ENCODE results near the gene HSD3B7.

The HSD3B7 gene

DNA sequence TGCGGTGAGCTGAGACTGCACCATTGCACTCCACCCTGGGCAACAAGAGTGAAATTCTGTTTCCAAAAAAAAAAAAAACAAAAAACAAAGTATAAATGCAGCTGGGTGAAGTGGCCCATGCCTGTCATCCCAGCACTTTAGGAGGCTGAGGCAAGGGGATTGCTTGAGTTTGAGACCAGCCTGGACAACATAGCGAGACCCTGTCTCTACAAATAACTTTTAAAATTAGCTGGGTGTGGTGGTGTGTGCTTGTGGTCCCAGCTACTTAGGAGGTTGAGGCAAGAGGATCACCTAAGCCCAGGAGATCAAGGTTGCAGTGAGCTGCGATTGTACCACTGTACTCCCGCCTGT is 38.2 kb downstream of the HSD3B7 start:
- DNase-seq, result no peak

DNA sequence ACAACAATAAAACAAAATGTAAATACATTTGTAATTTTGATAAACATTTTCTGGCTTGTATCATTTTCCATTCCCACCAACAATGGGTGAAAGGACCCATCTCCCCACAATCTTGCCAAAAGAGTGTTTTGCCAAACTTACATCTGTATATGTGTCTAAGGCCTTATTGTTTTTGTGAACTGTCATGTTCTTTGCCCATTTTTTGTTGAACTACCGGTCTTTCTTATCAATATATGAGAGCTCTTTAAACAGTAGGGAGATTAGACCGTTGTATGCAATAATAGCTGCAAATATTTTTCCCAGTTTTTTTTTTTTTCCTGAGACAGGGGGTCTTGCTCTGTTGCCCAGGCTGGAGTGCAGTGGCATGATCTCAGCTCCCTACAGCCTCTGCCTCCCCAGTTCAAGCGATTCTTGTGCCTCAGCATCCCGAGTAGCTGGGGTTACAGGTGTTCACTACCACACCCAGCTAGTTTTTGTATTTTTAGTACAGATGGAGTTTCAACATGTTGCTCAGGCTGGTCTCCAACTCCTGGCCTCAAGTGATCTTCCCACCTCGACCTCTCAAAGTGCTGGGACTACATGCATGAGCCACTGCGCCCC is 38.7 kb downstream of the HSD3B7 start:
- no peak for DNase-seq

DNA sequence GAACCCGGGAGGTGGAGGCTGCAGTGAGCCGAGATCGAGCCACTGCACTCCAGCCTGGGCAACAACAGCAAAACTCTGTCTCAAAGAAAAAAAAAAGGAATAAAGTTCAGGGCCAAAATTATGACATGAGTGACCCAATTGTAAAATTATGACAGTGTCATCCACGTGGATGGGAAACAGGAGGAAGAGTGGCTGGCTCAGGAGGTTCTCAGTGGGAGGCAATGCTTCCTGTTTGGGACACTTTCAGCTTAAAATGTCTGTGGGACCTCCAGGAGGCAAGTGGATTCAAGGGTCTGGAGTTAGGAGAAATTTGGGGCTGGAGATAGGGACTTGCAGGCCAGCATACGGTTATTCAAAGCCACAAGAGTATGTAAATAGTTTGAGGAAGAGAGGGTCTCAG is 40.3 kb downstream of the HSD3B7 start:
- DNase-seq, result no peak

DNA sequence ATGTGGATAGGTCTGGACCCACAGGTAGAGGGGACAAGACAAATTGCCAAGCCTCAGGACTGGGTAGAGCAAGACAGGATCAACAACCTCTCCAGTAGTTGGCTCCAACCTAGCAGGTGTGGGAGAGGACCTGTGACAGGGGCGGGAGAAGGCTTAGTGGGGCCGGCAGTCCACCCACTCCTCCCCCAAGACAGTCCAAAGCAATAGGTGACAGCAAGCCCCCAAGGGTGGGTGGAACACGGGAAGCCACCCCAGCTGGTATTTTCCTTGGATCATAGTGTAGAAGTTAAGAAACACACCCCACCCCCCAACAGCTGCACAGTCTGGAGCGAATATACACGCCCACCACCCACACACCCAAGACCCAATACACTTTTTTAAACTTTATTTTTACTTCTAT is 44.3 kb downstream of the HSD3B7 start:
- DNase-seq, result no peak

DNA sequence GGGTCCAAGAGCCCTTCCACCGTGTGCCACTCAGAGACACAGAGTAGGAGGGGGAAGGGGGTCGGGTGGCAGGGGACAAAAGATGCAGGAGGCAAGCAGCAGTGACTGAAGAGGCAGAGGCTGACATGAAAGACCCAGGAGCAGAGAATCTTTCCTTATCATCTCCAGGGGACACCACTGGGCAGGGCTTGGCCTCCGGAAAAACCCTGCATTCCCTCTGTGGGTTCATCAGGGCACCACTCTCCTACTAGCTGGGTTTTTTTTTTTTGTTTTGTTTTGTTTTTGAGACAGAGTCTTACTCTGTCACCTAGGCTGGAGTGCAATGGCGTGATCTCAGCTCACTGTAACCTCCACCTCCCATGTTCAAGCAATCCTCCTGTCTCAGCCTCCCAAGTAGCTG is 46.3 kb downstream of the HSD3B7 start:
- no peak for DNase-seq

DNA sequence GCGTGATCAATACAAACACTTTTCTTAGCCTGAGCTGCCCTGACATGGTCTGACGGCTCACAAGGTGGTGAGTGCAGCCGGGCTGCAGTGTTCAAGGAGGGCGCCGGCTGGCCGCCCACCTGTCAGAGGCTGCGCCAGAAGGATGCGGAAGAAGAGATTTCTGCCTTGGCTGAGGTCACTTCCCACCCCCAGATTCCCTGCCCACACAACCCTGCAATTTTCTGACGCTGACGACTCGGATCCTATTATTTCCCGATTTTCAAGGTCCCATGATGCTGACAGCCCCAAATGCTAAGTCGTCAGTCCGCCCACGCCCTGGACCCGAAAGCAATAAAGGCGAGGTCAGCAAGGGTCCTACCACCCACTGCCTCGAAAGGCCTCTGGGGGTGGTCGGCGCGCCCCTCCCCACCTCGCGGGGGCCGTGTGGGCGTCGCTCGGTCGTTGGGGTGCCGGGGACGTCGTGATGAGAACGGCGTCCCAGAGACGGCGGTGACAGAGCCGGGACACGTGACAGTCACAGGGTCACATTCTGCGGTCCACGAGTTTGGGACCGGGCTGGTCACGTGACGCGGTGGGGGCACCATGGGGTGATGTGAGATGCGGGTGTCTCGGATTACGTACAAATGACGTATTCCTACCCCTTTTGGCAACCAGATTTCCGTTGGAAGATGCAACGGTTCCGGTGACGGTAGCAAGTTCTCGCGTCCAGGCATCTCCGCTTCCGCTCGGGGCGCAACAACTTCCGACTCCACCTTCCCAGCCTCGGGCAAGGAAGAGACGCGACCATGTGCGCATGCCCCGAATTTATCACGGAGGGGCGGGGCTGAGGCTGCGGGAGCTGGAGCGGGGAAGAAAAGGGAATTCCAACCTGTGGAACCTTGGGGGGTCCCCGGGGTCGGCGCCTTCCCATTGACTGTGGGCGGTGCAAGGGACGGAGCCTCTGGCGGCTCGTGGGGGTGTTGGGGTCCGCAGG is 48.0 kb downstream of the HSD3B7 start, which contains the start of gene STX4:
TSS of gene STX4 (plus strand) at position 823 of the 973 bp plus-strand sequence. CDS start 248 bp downstream, outside the sequence.
- peak; percentile 86 for DNase-seq

DNA sequence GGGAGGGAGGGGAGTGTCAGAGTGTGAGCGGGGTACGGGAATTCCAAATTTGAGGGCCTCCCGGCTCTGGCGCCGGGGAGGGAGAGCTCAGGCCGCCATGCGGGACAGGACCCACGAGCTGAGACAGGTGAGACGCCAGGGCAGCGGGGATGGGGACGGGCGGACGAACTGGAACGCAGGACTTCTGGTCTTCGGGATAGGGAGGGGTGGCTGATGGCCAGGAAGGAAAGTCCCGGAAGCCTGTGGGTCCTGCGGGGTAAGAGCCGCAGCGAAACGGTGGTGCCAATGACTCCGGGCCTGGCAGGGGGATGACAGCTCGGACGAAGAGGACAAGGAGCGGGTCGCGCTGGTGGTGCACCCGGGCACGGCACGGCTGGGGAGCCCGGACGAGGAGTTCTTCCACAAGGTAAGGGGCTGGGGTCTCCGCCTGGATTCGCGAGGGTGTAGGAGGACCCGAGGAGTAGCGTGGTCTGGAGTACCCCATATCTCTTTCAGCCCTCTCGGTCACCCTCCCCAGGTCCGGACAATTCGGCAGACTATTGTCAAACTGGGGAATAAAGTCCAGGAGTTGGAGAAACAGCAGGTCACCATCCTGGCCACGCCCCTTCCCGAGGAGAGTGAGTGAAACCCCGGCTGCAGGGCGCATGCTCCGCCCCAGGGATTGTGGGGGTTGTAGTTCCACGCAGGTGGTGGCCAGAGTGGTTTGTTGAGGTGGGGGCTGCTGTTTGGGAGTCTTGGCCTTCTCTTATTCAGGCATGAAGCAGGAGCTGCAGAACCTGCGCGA is 48.9 kb downstream of the HSD3B7 start:
- DNase-seq, result peak; percentile 79

DNA sequence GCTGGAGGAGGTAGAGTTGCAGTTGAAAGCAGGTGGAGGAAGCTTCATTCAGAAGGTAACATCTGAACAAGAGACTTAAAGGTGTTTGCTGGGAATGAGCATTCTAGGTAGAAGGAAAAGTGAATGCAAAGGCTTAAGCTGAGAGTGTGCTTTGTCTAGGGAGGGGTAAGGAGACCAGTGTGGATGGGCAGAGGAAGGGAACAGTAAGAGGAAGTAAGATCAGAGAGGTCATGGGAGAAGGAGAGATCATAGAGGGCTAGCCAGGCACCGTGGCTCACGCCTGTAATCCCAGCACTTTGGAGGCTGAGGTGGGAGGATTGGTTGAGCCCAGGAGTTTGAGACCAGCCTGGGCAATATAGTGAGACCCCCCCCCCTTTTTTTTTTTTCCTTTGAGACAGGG is 51.7 kb downstream of the HSD3B7 start:
- DNase-seq, result no peak
